ENCODE data around the gene RSPO4. TPM values are rescaled to one million over a fixed set of nuclear protein-coding genes. Genes with fewer than 3 reads are reported as not detected.
A peak's percentile ranks its signal among the peaks of the same experiment; 100 is the strongest.
"Not testable (repeated sequence)": the region's sequence is repeated elsewhere in the genome, so short reads cannot be mapped to it uniquely, and the experiment has no call there.

The RSPO4 gene
- total RNA-seq, 1 experiment from 2014 or later, result 0.24 TPM

DNA sequence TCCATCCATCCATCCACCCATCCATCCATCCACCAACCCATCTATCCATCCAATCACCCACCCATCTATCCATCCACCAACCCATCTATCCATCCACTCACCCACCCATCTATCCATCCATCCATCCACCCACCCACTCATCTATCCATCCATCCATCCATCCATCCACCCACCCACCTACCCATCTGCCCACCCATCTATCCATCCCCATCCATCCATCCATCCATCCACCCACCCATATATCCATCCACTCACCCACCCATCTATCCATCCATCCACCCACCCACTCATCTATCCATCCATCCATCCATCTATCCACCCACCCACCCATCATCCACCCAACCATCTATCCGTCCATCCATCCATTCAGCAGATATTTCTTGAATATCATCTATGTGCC, 17.1 kb downstream of the RSPO4 start:
- DNase-seq (ENCODE audit: low read depth, low spot score); in situ Hi-C loops (cut with HindIII; ENCODE audit: low pct_unique_long_range_greater_than_20kb, low sequenced_read_pairs): not testable (repeated sequence)

GRCh38 chr20:982754-983153, 19.4 kb downstream of the RSPO4 start:
- in situ Hi-C loops (cut with HindIII; ENCODE audit: low pct_unique_long_range_greater_than_20kb, low sequenced_read_pairs), result no loop called here

GRCh38 chr20:977021-977420, 25.1 kb downstream of the RSPO4 start:
- DNase-seq (ENCODE audit: low read depth, low spot score), result no peak
- in situ Hi-C loops (cut with HindIII; ENCODE audit: low pct_unique_long_range_greater_than_20kb, low sequenced_read_pairs), result no loop called here

More at GRCh38 chr20:982754-983153, 19.4 kb downstream of the RSPO4 start:
- no peak for DNase-seq (ENCODE audit: low read depth, low spot score)

GRCh38 chr20:976033-976432, 26.1 kb downstream of the RSPO4 start:
- in situ Hi-C loops (cut with HindIII; ENCODE audit: low pct_unique_long_range_greater_than_20kb, low sequenced_read_pairs), result no loop called here
- no peak for DNase-seq (ENCODE audit: low read depth, low spot score)

GRCh38 chr20:973785-974194, 28.3 kb downstream of the RSPO4 start:
- in situ Hi-C loops (cut with HindIII; ENCODE audit: low pct_unique_long_range_greater_than_20kb, low sequenced_read_pairs), result no loop called here
- peak; percentile 80 for DNase-seq (ENCODE audit: low read depth, low spot score)

DNA sequence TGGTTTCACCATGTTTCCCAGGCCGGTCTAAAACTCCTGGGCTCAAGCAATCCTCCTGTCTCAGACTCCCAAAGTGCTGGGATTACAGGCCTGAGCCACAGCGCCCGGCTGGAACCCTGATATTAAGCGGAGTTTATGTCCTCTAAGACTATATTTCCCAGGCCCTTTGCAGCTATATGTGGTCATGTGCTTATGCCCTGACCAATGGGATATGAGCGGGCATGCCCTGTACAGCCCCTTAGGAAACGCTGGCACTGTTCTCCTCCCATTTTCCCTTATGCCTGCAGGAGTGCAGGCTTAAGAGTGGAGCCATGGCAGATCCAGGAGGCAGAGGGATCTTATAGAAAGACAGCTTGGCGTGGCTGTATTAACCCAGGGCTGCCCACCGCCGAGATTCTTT, 29.9 kb downstream of the RSPO4 start:
- DNase-seq (ENCODE audit: low read depth, low spot score), result no peak
- in situ Hi-C loops (cut with HindIII; ENCODE audit: low pct_unique_long_range_greater_than_20kb, low sequenced_read_pairs), result no loop called here

GRCh38 chr20:971346-971745, 30.8 kb downstream of the RSPO4 start:
- DNase-seq (ENCODE audit: low read depth, low spot score), result no peak

DNA sequence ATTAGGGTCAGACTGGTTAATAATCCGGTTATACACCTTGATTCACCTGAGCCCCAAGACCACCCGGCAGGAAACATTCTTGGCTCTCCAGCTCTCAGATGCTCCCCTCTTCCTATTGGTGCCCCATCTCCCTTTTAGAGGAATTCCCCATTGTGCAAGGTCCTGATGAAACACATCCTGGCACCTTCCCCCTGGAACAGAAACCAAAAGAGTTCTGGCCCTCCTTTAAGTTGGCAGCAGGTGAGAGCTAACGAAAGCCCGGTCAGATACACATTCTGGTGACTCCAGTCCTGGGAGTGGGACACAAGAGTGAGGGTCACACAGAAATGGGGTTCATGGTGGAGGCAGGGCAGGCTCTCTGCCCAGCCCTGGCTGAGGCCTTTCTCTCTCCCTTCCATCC, 32.2 kb downstream of the RSPO4 start:
- DNase-seq (ENCODE audit: low read depth, low spot score), result no peak
- in situ Hi-C loops (cut with HindIII; ENCODE audit: low pct_unique_long_range_greater_than_20kb, low sequenced_read_pairs), result no loop called here

More at GRCh38 chr20:971346-971745, 30.8 kb downstream of the RSPO4 start:
- in situ Hi-C loops (cut with HindIII; ENCODE audit: low pct_unique_long_range_greater_than_20kb, low sequenced_read_pairs), result no loop called here

DNA sequence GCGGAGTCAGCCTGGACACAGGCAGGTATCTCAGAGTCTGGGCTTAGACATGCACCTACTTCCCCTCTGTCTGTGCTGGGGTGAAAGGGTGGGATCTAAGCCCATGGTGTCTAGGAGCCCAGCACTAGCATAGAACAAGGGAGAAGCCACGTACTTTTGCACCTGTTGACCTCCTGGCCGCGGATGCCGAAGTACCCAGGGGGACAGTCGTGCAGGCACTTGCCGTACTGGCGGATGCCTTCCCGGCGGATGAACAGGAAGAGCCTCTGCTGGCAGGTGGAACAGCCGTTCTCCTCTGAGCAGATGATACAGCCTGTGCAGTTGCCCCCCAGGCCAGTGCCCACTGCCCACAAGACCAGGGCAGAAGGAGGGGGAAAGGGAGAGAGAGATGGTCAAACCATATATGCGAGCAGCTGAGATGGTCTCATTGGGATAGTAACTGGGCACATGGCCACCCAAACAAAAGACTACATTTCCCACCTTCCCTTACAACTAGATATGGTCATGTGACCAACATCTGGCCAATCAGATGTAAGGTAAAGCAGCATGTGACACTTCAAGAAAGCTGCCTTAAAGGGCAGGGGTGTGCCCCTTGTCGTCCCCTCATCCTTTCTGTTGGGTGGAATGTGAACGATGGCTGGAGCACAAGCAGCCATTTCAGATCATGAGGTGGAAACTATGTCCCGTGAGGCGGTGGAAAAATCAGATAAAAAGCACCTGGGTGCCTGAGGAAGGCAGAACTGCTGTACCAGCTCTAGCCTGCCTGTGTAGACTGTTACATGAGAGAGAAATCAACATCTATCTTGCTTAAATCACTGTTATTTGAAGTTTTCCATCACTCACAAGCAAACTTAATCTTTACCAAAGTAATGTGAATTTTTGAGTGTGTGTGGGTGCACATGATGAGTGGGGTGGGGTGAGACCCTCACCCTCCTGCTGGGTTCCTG, 34.0 kb downstream of the RSPO4 start:
- in situ Hi-C loops (cut with HindIII; ENCODE audit: low pct_unique_long_range_greater_than_20kb, low sequenced_read_pairs), result no loop called here
- DNase-seq (ENCODE audit: low read depth, low spot score), result peak; percentile 64

- in situ Hi-C loops (cut with HindIII; ENCODE audit: low pct_unique_long_range_greater_than_20kb, low sequenced_read_pairs), result no loop called here
- DNase-seq (ENCODE audit: low read depth, low spot score), result peak; percentile 49
Observed at GRCh38 chr20:965956-966355, 36.2 kb downstream of the RSPO4 start.

DNA sequence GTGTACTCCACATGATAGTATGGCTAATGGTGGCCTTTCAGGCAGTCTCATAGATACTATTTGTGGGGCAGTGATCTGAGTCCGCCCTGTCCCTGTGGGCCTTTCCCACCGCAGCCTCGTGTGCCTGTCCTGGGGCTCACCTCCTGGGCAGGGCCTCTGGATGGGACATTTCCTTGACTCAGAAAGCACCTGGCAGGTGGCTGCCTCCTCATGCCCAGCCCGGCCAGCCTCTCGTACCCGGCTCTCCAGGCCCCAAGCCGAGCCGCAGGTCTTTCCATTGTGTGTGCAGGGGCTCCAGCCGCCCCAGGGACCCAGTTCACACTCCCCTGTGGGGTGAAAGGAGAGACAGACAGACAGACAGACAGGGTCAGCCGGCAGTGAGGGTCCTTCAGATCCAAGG, 38.3 kb downstream of the RSPO4 start:
- DNase-seq (ENCODE audit: low read depth, low spot score), result no peak
- in situ Hi-C loops (cut with HindIII; ENCODE audit: low pct_unique_long_range_greater_than_20kb, low sequenced_read_pairs), result no loop called here

DNA sequence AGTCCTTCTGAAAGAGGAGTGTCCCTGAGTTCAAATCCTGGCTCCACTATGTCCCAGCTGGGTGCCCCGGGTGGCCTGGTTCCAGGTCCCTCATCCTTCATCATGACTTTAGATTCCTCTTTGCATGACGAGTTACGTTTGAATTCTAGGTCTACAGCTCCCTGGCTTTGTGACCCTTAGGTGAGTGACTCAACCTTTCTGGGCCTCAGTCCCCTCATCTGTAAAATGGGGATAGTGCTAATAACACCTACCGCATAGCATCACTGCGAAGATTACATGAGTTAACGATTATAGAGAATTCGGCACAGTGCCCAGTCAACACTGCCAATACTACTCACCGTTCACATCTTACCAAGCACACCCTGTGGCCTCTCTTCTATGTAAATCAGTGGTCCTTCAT, 39.4 kb downstream of the RSPO4 start:
- in situ Hi-C loops (cut with HindIII; ENCODE audit: low pct_unique_long_range_greater_than_20kb, low sequenced_read_pairs), result no loop called here
- DNase-seq (ENCODE audit: low read depth, low spot score), result no peak

GRCh38 chr20:962223-962622, 39.9 kb downstream of the RSPO4 start:
- in situ Hi-C loops (cut with HindIII; ENCODE audit: low pct_unique_long_range_greater_than_20kb, low sequenced_read_pairs), result no loop called here
- no peak for DNase-seq (ENCODE audit: low read depth, low spot score)

DNA sequence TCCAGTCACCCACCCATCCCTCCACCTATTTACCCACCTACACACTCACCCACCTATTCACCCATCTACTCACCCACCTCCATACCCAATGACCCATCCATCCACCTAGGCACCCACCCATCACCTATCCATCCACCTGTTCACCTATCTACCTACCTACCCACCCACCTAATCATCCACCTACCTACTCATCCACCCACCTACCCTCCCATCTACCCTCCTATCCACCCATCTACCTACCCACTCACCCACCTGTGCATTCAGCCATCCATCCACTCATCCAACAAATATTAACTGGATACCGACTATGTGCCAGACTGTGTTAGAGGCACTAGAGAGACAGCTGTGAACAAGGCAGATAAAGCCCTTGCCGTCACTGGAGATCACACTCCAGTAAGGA, 40.3 kb downstream of the RSPO4 start:
- no peak for DNase-seq (ENCODE audit: low read depth, low spot score)
- in situ Hi-C loops (cut with HindIII; ENCODE audit: low pct_unique_long_range_greater_than_20kb, low sequenced_read_pairs), result no loop called here

DNA sequence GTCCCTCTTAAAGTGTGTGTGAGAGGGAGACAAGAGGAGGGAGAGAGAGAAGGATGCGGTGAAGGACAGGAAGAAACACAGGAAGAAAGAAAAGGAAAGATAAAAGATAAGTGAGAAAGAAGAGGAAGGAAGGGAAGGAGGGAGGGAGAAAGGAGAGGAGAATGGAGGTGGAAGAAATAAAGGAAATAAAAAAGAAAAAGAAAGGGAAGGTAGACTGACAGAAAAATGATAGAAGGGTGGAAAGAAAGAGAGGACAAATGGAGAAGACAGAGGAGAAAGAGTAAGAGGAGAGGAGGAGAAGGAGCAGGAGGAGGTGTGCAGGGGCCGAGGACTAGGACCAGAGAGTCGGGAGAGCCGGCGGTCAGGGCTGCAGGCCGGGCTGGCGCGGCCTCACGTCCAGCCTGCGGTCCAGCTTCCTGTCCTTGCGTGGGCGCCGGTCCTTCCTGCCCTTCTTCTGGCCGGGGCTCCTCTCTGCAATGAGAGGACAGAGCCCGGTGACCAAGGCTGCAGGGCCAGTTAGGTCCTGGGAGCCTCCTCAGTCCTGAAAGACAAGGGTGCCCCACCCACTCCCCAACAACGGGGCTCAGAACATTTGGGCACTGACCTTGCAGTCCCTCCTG, 42.0 kb downstream of the RSPO4 start:
- no peak for DNase-seq (ENCODE audit: low read depth, low spot score)
- in situ Hi-C loops (cut with HindIII; ENCODE audit: low pct_unique_long_range_greater_than_20kb, low sequenced_read_pairs), result no loop called here

GRCh38 chr20:958936-959815, 42.9 kb downstream of the RSPO4 start:
- in situ Hi-C loops (cut with HindIII; ENCODE audit: low pct_unique_long_range_greater_than_20kb, low sequenced_read_pairs), result no loop called here
- no peak for DNase-seq (ENCODE audit: low read depth, low spot score)

- in situ Hi-C loops (cut with HindIII; ENCODE audit: low pct_unique_long_range_greater_than_20kb, low sequenced_read_pairs), result no loop called here
- DNase-seq (ENCODE audit: low read depth, low spot score), result peak; percentile 43
Observed at GRCh38 chr20:957544-957943, 44.6 kb downstream of the RSPO4 start.

DNA sequence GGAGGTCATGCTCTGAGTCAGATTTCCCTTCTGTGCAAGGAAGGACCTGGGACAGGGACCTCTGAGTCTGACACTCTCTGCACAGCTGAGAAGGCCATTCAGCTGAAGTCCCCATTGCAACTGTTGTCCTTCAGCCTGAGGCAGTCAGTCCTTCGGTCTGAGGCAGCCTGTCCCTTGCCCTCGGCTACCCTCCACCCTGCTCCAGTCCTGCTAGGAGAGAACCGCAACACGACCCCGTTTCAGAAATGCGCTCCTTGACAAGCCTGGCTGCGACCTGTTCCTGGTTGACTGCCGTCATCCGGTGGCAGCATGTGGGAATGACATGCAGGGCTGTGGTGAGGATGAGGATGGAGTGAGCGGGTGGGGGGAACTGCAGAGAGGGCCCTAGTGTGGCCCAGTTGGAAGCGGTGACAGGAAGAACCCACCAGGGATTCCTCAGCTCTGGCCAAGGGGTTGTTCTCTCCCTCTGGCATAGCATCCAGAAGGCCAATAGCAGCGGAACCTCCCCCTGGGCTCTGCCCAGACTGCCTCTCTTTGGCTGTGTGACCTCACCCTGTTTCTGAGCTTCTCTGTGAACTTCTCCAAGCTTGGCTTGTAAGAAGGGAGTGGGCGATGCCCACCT, 45.7 kb downstream of the RSPO4 start:
- peak; percentile 78 for DNase-seq (ENCODE audit: low read depth, low spot score)
- in situ Hi-C loops (cut with HindIII; ENCODE audit: low pct_unique_long_range_greater_than_20kb, low sequenced_read_pairs), result no loop called here
